ENCODE data around the gene ARGLU1.

ARGLU1 gene

DNA sequence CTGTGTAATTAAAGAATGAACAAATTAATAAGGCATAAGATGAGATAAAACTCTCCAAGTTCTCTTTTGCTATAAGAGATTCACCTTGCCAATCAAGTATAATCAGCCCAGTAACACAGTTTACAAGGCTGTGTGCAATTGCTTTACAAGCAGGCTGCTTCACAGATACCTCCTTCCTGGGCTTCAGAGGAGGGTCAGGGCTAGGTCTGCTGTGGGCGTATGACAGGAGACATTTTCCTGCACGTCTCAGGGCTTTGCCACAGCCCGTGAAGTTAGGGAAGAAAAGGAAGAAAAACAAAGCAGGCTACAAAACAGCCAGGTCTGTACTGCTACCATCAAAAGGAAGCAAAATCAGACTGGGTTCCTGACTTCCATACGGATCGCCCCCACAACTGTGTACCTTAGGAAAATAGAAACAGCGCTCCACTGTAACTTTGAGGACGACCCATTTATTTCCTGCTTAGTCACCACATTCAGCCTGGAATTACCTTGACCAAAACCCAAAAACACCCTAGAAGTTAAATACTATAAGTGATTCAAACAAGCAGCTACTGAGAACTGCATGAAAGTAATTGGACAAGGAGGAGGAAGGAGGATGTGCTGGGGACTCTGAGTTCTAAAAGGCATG is 44.9 kb downstream of the ARGLU1 start:
- DNase-seq, result no peak

DNA sequence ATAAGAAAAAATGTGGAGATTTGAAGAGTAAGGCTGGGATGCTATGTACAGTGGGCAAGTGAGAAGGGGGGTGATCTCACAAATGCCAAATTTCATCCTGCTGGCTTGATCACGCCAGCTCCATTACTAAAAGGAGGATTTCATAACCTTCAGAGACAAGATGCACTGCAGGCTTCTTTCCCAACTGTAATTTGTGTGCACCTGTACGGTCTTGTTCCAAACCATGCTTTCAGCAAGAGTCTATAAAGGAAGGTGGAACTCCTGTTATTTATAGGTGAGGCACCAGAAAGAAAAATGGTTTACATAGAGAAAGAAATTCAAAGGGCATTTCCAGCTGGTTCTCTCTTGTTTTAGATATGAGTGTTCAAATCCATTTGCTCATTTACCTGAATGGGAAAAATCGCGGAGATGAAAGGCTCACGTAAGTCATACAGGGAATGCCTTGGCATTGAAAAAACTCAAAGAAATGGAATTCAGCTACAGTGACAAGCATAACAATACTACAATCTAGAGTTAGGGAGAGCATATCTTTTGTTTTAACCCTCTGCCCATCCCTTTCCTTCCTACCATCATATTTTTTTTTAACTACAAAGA is 45.7 kb downstream of the ARGLU1 start:
- DNase-seq, result no peak

DNA sequence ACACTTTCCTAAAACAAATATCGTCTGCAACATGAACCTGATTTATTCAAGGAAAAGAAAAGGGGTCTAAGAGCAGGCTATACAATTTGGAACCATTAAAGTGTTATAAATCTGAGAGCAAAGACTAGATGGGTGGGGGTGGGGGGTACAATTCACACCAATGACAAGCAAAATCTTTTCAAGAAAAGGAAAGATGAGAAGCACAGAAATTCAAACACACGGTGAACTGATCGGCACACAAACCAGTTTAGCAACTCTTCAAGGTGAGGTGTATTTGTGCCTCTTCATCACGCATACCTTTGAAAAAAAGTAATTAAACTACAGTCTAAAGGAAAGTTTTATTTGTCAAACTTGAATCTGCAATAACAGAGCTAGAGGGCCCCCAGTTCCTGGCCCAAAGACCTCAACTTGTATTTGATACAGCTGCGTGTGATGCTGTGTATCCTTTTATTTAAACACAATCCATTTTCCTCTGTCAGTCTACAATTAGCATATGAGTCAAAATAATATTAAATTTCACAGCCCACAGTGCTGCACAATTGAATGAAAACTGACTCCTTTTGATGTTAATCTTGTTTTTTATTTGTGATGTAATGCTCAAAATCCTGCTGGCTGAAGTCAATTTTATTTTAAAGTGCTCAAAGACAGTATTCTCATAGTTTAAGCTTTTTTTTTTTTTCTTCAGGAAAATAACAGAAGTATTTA is 46.7 kb downstream of the ARGLU1 start:
- DNase-seq, result no peak

DNA sequence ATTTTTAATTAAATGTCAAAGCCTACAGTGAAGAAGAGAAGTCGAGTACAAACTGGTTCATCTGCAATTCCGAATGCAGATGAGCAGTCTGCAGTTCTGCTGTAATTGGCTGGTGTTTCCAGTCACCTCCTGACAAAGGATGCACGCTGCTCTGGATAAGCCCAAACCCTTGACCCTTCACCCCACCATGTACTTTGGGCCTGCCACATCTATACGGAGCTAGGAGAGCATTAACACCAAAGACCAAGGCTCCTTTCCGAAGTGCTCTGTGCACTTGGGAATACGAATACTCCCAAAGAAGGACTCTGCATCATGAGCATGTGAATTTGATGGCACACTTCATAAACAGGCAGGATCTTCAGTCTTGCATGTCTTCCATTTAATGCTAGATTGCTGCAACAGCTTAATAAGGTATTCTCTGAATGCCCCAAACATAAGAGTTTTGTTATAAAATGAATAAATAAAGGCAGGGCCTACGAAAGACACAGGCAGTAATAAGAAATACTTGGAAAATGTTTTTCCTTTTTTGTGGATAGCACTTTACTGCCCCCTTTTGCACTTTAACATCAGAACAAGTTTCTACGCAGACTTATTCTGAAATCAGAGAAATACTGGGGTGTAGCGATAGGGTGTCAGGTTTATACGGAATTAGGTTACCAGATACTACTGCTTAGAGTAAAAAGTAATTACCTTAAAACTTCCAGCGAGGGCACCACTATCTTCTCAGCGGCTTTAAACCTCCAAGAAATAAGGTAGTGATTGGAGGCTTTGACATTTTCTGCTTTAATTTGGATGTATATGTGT is 47.5 kb downstream of the ARGLU1 start:
- no peak for DNase-seq

DNA sequence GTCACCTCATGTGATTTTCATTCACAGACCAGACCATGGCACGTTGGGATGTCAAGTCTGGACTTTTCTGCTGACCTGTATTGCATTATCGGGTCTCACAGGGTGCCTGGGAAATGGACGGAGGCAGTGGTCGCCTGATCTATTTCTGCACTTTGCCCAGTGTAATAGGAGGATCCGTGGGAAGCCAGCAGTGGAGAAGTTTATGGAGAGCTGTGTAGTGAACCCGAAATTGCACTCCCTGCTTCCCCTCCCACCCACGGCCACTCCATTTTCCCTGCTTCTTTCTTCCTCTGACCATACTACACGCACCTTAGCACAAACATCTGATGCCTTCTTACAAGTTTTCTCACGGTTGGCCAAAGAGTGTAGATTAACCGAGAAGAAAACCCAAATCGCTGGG is 49.4 kb downstream of the ARGLU1 start:
- DNase-seq, result no peak

DNA sequence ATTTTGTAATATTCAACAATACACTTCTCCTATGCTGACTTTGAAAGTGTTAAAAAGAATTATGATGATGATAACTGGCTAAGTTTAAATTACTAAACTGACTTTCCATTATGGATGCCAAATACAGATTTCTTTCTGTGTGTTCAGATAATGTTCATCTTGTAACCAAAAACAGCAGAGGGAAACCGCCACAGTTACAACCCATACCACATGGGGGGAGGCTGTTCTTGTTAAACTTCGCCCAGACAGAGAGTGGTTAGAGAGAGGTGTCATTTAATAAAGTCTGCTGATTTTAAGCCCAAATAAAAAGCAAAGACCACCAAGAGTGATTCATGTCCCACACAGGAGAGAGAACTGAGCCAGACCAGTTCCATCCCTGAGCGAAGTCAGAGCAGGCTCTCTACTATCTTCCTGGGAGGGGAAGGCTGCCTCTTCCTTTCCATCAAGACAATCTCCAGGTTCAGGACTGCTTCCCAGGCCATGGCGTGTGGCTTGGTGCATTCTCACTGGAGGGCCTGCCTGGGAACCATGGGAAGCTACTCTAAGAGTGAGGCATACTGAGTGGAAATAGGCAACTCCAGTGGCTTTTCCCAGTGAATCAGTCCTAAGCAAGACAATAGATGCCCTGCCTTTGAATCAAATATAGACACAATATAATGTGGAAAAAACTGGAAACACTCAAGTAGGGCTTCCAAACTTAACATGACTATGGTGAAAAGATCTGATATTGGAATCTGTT is 50.7 kb downstream of the ARGLU1 start:
- DNase-seq, result no peak

DNA sequence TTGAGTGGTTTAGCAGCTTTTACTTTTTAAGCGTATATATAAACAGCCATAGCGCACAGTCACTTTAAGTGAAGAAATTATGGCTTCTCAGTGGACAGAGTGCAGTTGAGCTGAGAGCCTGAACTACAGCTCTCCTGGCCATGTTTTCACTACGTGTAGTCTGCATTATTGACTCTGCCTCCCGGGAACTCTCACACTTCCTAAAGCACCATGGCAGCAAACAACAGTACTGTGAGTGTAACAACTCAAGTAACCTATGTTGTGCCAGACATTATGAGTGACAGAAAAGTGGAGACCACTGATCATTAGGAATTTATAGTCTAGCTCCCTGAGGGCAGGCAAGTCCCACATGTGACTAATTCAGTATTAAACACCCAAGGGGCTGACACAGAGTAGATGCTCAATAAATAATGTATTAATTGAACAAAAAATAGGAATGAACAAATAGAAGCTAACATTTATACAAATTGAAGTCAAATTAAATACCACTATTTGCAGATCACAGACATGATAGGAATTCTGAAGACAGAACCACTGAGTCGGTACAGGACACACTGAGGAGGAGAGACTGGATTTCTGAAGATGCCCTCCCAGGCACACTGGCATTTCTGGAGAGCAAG is 52.2 kb downstream of the ARGLU1 start:
- no peak for DNase-seq

DNA sequence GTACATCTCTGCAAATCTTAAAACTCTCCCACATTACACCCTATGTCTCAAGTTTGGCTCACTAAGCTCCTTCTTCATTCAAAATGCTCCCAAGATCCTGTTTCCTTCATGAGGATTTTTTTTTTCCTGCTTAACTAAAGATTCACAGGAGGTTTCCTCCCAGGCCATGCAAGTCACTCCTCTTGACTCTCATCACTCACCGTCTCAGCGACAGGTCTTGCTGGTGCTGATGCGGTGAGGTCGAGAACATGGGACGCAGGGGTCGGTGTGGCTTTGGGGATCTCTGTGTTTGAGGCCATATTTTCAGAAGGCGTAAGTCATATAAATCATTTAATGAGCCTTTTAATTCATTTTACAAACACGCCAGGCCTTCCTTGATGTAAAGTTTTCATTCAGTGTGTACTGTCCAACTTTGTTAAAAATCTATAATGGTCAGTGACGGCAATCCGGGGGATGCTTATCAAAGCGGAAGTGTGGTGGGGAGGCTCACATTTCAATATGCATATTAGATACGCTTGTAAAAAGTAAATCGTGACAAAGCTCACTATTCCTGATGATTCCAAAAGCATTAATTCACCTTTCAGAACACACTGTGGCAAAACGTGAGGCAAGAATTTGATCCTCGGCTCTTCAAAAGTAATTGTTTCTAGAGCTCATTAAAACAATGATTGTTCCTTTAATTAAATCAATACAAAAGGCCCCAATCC is 52.9 kb downstream of the ARGLU1 start:
- no peak for DNase-seq

DNA sequence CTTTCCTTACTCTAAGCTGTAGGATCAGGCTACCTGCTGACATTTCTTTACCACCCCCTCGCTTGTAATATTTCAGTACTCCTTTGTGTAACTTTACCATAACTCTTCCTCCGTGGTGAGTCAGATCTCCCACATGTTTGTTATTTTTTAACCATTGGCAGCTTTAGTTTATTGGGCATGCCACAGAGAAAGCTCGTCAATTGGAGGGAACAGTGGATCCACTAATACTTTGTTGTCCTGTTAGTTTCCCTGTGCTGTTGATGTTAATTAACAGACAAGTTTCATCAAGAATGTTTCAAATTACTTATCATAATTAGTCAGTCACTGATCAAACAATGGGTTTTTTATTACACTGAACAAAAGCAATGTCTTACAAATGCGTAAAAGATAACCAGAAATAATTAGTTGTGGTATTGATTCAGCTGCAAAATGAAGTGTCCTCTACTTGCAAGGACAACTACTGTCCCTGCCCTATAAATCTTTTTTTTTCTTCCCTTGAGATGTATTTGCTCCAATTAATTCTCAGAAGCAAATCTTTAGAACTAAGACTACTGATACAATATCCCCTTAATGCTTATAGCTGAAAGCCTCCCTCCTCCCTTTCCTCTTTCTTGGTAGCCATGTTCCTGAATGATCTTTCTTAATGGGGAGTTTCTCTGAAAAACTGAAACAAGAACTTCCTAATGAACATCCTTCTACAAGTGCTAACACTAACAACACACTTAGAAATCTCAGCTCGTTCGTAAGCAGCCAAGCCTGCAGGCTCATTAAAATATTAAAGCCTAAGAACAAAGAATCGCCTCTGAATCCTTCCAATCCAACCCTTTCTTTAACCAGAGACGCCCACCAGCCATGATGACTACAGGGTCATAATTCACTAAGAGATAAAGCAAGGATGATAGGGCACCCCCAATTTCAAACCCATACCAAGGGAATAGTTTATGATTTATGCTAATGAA is 54.6 kb downstream of the ARGLU1 start:
- DNase-seq, result no peak

DNA sequence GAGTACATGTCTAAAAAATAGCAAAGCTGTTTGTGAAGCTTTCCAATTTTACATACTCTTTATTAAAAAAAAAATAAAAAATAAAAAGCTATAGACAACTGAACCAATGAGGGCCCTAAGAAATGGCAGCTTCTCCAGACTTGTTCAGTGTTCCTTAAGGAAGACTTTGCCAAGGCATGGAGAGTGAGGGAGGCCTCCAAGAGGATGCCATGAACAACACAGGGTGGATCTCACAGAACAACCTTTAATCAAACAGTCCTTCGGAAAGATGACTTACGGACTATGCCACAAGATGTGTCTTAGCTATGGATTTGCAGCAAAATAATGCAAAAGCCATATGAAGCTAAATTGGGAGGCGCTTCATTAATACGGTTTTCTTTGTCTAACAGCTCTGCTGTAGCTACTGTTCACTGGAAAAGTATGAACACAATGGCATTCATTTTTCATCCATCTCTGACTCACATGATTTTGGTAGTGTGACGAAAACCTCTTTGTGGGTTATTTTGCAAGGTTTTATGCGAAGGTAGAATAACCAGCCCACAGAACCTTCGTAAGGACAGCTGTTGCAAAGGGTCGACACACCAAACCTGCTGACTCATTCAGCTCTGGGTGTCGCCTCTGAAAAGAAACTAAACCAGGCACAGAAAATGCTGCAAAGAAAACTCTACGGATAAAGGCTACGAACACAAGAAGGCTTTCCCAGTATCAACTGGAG is 60.2 kb downstream of the ARGLU1 start:
- DNase-seq, result peak in 1 of 2 experiments; percentile 27

DNA sequence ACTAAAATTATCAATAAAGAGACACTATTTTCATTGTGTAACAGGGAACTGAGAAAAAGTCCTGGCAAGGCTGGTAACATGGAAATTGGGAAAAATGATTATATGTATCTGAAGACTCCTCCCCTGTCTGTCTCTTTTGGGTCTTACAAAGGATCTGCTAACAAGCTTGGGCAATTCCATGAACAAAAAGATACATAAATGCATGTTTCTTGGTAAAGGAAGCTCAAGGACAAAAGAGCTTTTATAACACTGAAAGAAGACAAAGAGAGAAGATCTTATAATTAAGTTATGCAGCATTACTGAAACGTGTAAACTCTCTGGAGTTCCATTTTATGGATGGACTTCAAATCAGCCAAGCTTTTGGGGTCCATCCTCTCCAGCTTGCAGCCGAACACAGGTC is 61.7 kb downstream of the ARGLU1 start:
- DNase-seq, result no peak

DNA sequence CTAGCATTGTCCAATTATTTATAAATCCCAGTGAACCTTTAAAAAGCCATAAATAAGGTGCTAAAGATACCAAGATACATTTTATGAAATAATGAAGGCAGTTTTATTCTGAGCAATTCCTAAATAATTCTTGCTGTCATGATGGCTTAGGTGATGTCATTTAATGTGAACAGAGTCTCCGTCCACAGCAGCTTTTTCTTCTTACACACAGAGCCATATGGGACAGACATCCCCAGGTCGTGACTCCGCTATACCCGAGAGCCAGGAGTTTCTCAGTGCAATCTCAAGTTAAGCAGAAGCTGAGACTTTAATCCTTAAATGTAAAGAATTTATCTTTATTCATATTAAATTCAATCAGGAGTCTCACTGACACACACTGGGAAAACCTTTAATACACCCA is 62.2 kb downstream of the ARGLU1 start:
- DNase-seq, result no peak

DNA sequence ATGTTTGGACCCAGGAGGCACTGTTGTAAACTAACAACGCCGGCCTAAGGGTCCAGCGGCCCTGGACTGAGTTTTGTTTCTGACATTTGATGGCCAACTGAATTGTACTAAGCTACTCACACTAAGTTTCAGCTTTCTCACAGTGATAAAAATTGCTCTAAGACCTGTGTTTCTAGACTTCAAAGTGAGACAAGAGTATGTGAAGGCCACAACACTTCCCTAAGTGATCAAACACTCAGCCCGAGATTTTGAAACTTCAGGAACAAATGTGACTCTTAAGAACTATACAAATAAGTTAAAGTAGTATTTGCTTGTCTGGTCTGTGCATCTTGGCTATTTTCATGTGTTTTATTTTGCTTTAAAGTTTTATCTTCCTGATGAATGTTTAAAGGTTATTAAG is 62.6 kb downstream of the ARGLU1 start:
- no peak for DNase-seq

DNA sequence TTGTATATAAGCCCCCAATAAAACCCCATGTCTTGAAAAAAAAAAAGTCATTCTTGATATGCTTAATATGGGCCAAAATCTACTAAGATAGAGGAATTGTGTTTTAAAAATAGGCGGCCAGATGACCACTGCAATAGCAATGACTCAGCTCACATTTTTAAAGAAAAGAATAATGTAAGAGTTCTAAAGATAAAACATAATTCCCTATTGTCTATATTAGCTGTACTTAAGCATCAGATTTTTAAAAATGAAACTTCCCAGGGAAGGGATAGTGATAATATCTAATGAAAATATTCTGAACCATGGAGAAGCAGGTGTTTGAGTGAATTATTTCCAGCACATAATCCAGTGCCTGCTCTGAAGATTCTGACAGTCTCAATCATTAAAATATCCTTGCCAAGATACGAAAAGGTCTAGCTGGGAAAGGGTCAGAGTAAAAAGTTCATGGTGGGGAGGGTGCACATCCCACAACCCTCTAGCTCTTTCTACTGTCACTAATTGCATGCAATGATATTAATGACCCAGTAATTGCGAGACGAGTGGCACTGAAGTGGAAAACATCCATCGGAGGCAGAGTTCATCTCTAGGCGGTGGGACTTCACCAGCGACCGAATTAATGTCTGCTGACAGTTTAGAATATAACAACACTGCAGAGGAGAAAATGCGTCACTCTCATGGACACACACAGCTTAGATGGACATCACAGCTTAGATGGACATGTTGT is 64.0 kb downstream of the ARGLU1 start:
- DNase-seq, result no peak

DNA sequence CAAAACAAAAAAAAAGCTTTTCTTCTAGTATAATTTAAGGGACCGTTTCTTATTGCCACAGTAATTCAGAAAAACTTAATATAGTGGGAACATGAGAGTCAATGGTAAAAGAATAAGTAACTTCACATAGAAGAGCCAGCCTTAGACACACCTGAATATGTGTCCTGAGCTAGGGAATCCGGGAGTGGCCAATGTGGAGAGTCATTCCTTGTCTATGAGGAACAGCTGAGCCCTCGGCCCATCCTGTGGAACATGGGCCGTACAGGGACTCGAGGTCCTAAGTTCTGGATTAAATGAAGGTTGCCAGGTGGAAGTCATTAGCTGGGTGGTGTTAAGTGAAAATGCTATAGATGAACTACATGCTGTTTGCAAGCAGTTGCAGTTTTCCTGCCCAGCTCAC is 64.7 kb downstream of the ARGLU1 start:
- DNase-seq, result no peak

DNA sequence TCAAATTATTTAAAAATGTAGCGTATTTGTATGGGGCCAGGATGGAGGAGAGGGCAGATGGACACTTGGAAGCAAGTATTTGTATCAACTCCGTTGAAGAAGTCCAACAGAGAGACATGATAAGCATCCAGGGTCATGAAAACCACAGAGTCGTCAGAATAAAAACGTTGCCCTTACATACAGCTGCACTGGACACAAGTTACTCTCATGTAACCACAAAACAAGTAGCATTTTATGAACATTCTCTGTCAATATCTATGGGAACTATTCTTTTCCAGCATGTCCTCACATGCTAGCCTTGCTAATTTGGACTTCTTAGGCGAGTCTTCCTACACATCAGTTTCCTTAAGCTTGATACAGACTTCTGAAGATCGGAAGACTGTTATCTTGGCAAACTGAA is 67.5 kb downstream of the ARGLU1 start:
- no peak for DNase-seq

DNA sequence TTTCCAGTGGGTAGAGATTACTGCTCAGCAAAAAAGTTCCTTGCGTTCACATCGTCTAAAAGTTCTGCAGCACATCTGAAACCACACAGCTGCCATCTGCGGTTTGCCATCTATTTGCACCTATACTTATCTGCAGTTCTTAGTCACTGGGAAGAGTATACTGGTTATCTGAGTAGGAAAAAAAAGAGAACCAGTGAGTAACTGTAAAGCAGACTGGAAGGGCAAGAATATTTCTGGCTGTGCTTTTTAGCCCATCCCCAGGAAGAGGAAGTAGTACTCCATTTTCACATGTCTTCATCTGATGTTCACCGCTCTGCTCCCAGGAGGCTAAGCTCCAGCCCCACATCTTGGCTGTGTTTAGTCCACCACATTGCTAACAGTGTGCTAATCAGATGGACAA is 68.0 kb downstream of the ARGLU1 start:
- no peak for DNase-seq

DNA sequence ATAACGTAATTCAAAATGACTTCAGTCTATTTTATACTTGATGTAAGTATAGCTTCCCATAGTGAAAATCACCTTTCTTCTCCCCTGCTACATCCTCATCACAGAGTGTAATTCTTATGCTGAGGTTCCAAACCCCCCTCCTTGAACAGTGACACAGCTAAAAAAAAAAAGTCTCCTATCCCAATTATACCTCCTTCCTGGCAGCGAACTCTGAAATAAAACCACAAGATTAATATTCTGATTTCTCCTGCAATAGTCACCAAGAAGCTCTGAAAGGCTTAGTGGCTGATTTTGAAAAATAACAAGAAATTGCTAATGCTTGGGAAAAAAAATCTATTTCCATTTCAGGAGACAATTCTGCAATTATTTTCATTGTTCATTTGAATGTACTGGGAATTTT is 68.8 kb downstream of the ARGLU1 start:
- DNase-seq, result no peak

DNA sequence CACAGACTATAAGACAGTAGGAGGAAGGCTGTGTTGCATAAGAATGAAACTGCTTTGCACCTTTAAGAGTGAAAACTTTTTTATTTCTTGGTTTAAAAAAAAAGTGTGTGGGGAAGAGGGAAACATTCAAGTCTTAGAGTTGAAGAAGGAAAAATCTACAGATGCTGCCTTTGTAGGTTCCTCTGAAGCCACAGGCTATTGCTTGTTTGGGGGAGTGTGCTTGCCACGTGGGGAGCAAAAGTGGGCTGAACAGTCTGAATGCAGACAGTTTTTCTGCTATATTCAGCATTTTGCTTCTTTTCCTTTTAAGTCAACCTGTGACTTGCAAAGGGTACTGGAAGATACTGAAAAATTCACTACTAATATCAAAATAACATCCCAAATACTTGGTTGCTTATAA is 69.4 kb downstream of the ARGLU1 start:
- DNase-seq, result no peak
